ENCODE results near the gene DDHD1.

The DDHD1 gene

GRCh38 chr14:53106768-53107167, 46.4 kb downstream of the DDHD1 start:
- no peak for TF ChIP-seq POLR2AphosphoS5 (IDR thresholded peaks at IDR 0.05; ENCODE audit: low read depth)
- TF ChIP-seq SPI1 (IDR thresholded peaks at IDR 0.05; ENCODE audit: borderline replicate concordance, low read depth): no peak
- no peak for TF ChIP-seq GABPA (IDR thresholded peaks at IDR 0.05; ENCODE audit: low read depth)
- no peak for TF ChIP-seq CTCF (IDR thresholded peaks at IDR 0.05; ENCODE audit: insufficient read depth, low read length)
- TF ChIP-seq REST (IDR thresholded peaks at IDR 0.05; ENCODE audit: insufficient replicate concordance, low read depth): no peak
- no peak overlapping the region for H3K4me3 ChIP-seq (replicated peaks; ENCODE audit: insufficient read depth, low read length)
- no peak overlapping the region for H3K27ac ChIP-seq (replicated peaks)
- H3K27me3 ChIP-seq (ENCODE audit: insufficient read depth, poor library complexity, severe bottlenecking): no peaks in the 10 kb centered on the region
- no peak for DNase-seq (ENCODE audit: low read depth in 1 of 2, low spot score in 1 of 2)

- DNase-seq (ENCODE audit: low read depth in 1 of 2, low spot score in 1 of 2): no peak
- no peaks in the 10 kb centered on the region for H3K27me3 ChIP-seq (ENCODE audit: insufficient read depth, poor library complexity, severe bottlenecking)
- TF ChIP-seq REST (IDR thresholded peaks at IDR 0.05; ENCODE audit: insufficient replicate concordance, low read depth): no peak
- no peak for TF ChIP-seq CTCF (IDR thresholded peaks at IDR 0.05; ENCODE audit: insufficient read depth, low read length)
- no peak for TF ChIP-seq GABPA (IDR thresholded peaks at IDR 0.05; ENCODE audit: low read depth)
- no peak for TF ChIP-seq POLR2AphosphoS5 (IDR thresholded peaks at IDR 0.05; ENCODE audit: low read depth)
- no peak for TF ChIP-seq SPI1 (IDR thresholded peaks at IDR 0.05; ENCODE audit: borderline replicate concordance, low read depth)
- H3K4me3 ChIP-seq (replicated peaks; ENCODE audit: insufficient read depth, low read length): no peak overlapping the region
- H3K27ac ChIP-seq (replicated peaks): no peak overlapping the region
Measured at GRCh38 chr14:53103636-53104340, 49.3 kb downstream of the DDHD1 start.

GRCh38 chr14:53093206-53093605, 59.9 kb downstream of the DDHD1 start:
- TF ChIP-seq CTCF (IDR thresholded peaks at IDR 0.05; ENCODE audit: insufficient read depth, low read length) (no peak), POLR2AphosphoS5 (IDR thresholded peaks at IDR 0.05; ENCODE audit: low read depth) (no peak), REST (IDR thresholded peaks at IDR 0.05; ENCODE audit: insufficient replicate concordance, low read depth) (no peak), GABPA (IDR thresholded peaks at IDR 0.05; ENCODE audit: low read depth) (no peak), SPI1 (IDR thresholded peaks at IDR 0.05; ENCODE audit: borderline replicate concordance, low read depth) (no peak)
- Histone ChIP-seq H3K4me3 (replicated peaks; ENCODE audit: insufficient read depth, low read length) (no peak overlapping the region), H3K27me3 (ENCODE audit: insufficient read depth, poor library complexity, severe bottlenecking) (no peaks in the 10 kb centered on the region), H3K27ac (replicated peaks) (no peak overlapping the region)
- DNase-seq (ENCODE audit: low read depth in 1 of 2, low spot score in 1 of 2): no peak

Measured in HL-60 (cell line).